ENCODE results near the gene POLA1.
"Not testable (repeated sequence)": the region's sequence is repeated elsewhere in the genome, so short reads cannot be mapped to it uniquely, and the experiment has no call there.

The POLA1 gene, protein sequence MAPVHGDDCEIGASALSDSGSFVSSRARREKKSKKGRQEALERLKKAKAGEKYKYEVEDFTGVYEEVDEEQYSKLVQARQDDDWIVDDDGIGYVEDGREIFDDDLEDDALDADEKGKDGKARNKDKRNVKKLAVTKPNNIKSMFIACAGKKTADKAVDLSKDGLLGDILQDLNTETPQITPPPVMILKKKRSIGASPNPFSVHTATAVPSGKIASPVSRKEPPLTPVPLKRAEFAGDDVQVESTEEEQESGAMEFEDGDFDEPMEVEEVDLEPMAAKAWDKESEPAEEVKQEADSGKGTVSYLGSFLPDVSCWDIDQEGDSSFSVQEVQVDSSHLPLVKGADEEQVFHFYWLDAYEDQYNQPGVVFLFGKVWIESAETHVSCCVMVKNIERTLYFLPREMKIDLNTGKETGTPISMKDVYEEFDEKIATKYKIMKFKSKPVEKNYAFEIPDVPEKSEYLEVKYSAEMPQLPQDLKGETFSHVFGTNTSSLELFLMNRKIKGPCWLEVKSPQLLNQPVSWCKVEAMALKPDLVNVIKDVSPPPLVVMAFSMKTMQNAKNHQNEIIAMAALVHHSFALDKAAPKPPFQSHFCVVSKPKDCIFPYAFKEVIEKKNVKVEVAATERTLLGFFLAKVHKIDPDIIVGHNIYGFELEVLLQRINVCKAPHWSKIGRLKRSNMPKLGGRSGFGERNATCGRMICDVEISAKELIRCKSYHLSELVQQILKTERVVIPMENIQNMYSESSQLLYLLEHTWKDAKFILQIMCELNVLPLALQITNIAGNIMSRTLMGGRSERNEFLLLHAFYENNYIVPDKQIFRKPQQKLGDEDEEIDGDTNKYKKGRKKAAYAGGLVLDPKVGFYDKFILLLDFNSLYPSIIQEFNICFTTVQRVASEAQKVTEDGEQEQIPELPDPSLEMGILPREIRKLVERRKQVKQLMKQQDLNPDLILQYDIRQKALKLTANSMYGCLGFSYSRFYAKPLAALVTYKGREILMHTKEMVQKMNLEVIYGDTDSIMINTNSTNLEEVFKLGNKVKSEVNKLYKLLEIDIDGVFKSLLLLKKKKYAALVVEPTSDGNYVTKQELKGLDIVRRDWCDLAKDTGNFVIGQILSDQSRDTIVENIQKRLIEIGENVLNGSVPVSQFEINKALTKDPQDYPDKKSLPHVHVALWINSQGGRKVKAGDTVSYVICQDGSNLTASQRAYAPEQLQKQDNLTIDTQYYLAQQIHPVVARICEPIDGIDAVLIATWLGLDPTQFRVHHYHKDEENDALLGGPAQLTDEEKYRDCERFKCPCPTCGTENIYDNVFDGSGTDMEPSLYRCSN (N-terminal part only)

DNA sequence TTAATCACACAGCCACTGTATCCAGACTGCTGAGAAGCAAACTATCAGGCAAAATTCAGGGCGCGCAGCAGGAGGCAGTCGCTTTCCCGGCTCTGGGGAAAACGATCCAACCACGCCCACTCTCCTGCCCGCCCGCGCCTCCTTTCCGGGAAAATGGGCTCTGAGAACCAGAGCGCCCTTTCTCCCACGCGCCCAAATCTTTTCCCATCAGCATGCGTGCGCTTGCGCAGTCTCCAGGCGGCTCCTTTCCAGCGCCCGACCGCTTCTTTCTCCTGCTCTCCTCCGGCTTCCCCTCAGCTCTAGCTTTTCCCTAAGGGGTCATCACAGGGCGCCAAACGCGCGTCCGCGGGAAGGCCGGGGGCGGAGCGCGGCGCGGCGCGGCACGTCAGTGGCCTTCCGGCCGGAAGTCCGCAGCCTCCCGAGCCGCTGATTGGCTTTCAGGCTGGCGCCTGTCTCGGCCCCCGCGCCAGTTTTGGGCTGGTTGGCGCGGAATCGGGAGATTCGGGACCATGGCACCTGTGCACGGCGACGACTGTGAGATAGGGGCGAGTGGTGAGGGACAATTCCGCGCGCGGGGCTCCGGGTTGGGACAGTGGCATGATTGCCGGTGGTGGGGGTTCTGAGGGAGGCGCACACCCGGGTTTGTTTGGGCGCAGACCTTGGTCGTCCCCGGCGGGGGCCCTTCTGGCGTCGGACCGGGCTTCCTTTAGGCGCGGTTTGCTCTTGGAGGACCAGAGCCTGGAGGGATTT, at the start of gene POLA1:
POLA1 (plus strand) TSS at position 466 of the 750 bp plus-strand sequence; CDS start at position 510, 44 bp downstream.
- peak; percentile 88 for DNase-seq

- DNase-seq: no peak
Measured at GRCh38 chrX:24646006-24646405, 47.7 kb upstream of the POLA1 start.

- no peak for DNase-seq
Measured at GRCh38 chrX:24646745-24647182, 47.0 kb upstream of the POLA1 start.

GRCh38 chrX:24647257-24648058, 46.3 kb upstream of the POLA1 start, which contains the start of gene PCYT1B:
TSS of gene PCYT1B (minus strand) at chrX:24647347. CDS start at chrX:24647105, 242 bp downstream.
- no peak for DNase-seq

DNA sequence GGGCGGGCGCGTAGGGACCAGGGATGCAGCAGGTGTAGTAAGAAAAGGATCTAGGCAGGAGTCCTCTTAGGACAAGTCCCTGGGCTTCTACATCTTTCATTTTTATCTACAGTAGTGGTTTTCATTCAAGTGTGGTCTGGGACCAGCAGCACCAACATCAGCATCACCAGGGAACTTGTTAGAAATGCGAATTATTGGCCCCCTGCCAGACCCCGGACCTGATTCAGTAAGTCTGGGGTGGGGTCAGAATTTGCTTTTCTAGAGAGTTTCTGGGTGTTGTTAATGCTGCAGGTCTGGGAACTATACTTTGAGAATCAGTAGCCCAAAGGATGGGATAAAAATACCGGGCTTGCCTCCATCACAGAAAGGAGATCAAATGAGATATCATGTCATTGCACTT, 45.2 kb upstream of the POLA1 start:
- no peak for DNase-seq

DNA sequence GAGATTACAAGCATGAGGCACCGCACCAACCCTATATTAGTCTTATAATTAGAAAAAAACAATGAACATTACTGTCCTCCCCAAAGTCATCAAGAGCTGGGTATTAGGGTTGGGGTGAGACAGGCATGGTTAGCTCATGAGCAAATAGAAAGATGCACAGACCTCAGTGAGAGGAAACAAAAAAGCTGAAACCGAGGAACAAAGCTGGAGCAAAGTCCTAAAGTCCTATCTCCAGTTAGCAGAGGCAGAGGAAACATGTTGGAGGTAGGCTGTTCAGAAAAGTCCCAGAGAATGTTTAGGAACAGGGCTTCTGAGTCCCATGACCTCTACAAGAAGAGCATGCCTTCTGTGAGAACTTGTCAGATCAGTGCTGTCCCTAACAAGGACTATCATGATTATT, 41.9 kb upstream of the POLA1 start:
- no peak for DNase-seq

DNA sequence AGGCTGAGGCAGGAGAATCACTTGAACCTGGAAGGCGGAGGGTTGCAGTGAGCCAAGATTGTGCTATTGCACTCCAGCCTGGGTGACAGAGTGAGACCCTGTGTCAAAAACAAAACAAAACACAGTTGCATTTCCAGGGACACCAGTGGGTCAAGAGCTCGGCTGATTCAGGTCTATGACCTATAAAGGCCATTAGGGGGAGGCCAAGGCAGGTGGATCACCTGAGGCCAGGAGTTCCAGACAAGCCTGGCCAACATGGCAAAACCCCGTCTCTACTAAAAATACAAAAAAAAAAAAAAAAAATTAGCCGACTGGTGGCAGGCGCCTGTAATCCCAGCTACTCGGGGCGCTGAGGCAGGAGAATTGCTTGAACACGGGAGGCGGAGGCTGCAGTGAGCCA, 38.0 kb upstream of the POLA1 start:
- DNase-seq: not testable (repeated sequence)

DNA sequence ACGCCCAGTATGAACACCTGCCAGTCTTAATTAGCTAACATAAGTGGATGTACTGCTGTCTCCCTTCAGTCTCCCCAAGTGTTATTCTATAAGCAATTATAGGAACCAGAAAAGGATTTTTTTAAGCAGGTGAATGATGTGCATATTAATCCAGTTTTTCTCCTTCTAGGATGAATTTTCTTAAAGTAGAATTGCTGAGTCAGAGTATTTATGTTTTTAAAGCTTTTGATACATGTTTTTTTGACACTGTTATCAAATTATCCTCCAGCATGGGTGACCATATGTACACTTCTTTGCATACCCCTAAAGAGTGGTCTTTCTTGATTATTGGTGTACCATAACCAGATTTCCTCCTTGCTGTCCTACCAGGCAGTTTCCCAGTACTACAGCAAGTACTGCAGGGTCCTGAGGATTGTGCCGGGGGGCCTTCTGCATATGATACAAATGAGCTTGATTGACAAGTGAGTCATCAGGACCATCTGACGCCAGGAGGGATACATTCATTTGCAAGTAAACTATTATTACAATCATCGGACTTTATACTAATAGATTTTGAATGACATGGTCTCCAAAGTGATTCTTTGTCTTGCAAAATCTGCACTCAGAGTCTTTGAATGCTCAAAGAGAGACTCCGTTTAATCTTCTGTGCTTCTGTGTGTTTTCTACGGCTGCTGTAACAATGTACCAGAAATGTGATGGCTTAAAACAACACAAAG, 35.9 kb upstream of the POLA1 start:
- DNase-seq: no peak

- DNase-seq: no peak
Measured at GRCh38 chrX:24658421-24658820, 35.3 kb upstream of the POLA1 start.

GRCh38 chrX:24659106-24659505, 34.6 kb upstream of the POLA1 start:
- DNase-seq: no peak

GRCh38 chrX:24659646-24660045, 34.1 kb upstream of the POLA1 start:
- no peak for DNase-seq

DNA sequence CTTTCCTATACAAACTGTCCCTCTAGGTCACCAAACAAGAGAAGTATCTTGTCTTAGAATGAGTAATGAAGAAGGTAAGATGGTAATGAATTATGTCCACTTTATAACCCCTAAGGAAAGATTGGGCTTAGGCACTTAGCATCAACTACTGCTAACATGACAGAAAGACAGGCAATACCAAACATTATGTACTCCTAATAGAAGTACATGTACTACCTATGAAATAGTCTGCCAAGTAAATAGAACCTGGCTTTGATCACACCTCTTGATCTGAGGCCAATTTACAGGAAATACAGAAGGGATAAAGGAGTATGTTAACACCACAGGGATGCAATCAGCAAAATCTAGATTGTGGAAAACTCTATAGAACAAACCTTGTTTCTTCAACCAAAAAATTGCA, 32.4 kb upstream of the POLA1 start:
- no peak for DNase-seq

DNA sequence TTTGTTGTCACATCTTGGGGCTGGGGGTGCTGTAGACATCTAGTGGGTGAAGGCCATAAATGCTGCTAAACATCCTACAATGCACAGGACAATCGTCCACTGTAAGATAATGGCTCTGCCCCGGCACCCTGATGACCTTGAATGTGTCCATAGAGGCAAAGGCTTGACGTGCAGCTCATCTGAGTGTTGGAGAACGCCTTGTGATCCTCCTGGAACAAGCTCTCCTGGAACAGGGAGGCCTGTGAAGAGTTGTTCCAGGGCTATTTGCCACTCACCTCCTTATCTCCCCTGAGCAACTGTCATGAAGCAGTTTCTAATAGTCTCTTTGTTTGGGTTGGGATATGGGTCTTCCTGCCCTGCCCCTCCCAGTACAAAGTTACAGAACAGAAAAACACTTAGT, 31.4 kb upstream of the POLA1 start:
- no peak for DNase-seq

DNA sequence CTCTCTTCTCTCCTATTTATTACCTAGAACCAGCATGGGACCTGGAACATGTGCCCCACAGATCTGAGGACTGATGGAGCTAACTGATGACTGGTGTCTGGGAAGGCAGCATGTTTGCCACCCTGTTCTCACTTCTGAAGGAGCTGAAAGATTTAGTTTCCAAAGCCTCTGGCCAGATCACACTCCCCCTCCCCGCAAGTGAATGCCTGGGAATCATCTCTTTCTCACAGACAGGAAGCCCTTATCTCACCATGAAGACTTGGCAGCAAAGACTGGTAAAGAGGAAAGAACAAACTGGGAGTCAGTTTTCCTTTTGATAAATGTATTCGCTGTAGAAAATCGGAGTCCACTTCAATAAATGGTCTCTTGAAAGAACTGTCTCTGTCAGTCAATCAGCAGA, 25.6 kb upstream of the POLA1 start:
- no peak for DNase-seq

DNA sequence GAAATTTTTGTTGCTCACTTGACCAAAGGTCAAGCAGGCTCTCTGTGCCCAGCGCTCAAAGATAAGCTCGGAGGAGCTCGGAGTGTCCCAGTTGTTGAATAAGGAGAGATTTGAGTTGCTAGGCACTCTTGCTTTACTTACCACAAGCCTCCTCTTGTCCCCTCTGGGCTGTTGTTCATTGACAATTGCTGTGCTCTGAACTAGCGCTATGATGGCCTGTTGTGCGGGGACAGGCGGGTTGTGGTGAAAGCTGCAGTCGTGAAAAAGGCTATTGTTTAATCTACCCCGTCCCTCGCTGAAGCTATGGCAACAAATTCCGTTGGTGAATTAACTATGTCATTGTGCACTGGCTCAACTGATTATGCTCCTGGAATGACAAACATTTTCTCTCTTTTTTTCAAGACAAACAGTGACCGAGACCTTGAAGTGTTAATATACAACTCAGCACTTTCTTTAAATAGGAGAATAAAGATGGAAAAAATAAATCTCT, 21.0 kb upstream of the POLA1 start:
- no peak for DNase-seq

DNA sequence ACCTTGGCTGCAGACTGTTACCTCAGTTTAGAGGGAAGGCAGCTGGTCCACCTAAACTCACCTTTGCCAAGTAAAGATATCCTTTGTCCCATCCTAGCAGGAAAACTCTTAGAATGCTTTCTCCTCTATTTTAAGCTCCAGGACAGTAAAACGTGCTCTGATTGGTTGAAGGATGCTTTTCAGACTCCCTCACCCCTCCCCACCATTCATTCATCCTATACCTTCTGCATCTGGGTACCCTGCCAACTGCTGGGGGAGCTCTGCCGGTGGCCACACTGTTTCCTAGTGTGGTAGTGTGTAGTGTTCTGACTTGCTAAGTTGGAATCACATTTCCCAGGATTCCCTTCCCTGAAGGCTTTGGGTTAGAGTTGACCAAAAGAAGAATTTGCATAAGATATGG, 20.3 kb upstream of the POLA1 start:
- no peak for DNase-seq

DNA sequence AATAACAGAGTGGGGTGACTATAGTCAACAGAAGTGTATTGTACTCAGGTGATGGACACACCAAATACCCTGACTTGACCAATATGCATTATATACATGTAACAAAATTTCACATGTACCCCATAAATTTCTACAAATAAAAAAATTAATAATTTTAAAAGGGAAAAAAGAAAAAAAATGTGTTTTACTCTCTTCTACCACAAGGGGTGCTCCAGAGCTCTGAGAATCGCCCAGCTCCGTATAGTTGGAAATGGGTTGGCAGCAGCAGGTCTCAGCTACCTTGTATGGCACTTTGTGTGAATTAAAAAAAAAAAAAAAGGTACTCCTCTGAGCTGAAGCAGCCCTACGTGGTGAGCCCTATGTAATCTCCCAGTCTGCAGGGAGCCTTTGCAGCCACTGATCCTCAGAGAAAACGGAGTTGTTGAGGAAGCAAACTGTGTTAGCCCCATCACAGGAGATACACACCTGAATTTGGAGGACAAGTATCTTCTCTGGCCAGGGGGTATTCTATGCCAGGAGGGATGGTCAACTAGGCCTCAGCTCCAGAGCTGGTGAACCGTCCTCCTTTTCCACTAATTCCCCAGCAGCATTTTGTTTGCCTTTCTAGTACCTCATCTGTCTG, 17.2 kb upstream of the POLA1 start:
- no peak for DNase-seq

GRCh38 chrX:24682739-24683432, 10.8 kb upstream of the POLA1 start:
- no peak for DNase-seq

- no peak for DNase-seq
Measured at GRCh38 chrX:24684048-24684447, 9.7 kb upstream of the POLA1 start.
